ENCODE measurements around the gene CDYL.

CDYL gene

GRCh38 chr6:4802312-4802935, 26.2 kb downstream of the CDYL start:
- TF ChIP-seq CTCF (IDR thresholded peaks at IDR 0.05; ENCODE audit: borderline replicate concordance, insufficient read depth, low read depth, low read length), result no peak
- H3K4me3 ChIP-seq (ENCODE audit: low read depth, low read length), result no peak overlapping the region

- H3K4me3 ChIP-seq (ENCODE audit: low read depth, low read length), result no peak overlapping the region
- TF ChIP-seq CTCF (IDR thresholded peaks at IDR 0.05; ENCODE audit: borderline replicate concordance, insufficient read depth, low read depth, low read length), result no peak
These were observed 27.1 kb downstream of the CDYL start for GRCh38 chr6:4803343-4803744.

- H3K4me3 ChIP-seq (ENCODE audit: low read depth, low read length), result no peak overlapping the region
- no peak for TF ChIP-seq CTCF (IDR thresholded peaks at IDR 0.05; ENCODE audit: borderline replicate concordance, insufficient read depth, low read depth, low read length)
These were observed 27.9 kb downstream of the CDYL start for GRCh38 chr6:4804095-4804494.

- peak; percentile 58; the same call in 1 of the 2 replicates for TF ChIP-seq CTCF (IDR thresholded peaks at IDR 0.05; ENCODE audit: borderline replicate concordance, insufficient read depth, low read depth, low read length)
- no peak overlapping the region for H3K4me3 ChIP-seq (ENCODE audit: low read depth, low read length)
These were observed 29.5 kb downstream of the CDYL start for GRCh38 chr6:4805553-4806336.

GRCh38 chr6:4806337-4806725, 30.1 kb downstream of the CDYL start:
- no peak overlapping the region for H3K4me3 ChIP-seq (ENCODE audit: low read depth, low read length)
- no peak for TF ChIP-seq CTCF (IDR thresholded peaks at IDR 0.05; ENCODE audit: borderline replicate concordance, insufficient read depth, low read depth, low read length)

- TF ChIP-seq CTCF (IDR thresholded peaks at IDR 0.05; ENCODE audit: borderline replicate concordance, insufficient read depth, low read depth, low read length), result no peak
- H3K4me3 ChIP-seq (ENCODE audit: low read depth, low read length), result no peak overlapping the region
These were observed 30.6 kb downstream of the CDYL start for GRCh38 chr6:4806791-4807190.

- H3K4me3 ChIP-seq (ENCODE audit: low read depth, low read length), result no peak overlapping the region
- TF ChIP-seq CTCF (IDR thresholded peaks at IDR 0.05; ENCODE audit: borderline replicate concordance, insufficient read depth, low read depth, low read length), result no peak
These were observed 32.2 kb downstream of the CDYL start for GRCh38 chr6:4808396-4808795.
